HepG2 (cell line): Measurements from ENCODE around the gene IQGAP3. TPM values are rescaled to one million over a fixed set of nuclear protein-coding genes. Genes with fewer than 3 reads are reported as not detected.

ENCODE experiments used
- CENPX ChIP-seq: sonication (generic); formaldehyde crosslinking; IDR thresholded peaks from 2 replicates; pipeline ENCODE4 v1.9.0; 2021; ENCODE audit warnings: mild to moderate bottlenecking, missing genetic modification reagents, moderate library complexity
- DR1 ChIP-seq: sonication (generic); formaldehyde crosslinking; IDR thresholded peaks from 2 replicates; pipeline ENCODE4 v1.8.0; 2021; ENCODE audit warnings: mild to moderate bottlenecking, missing genetic modification reagents, inconsistent platforms
- GABPA ChIP-seq, 2 experiments: IDR thresholded peaks; 2 replicates each; pipeline ENCODE4 v1.6.1; 2011 to 2016; ENCODE audit warnings: low read depth in 2 of 2, low read length in 1 of 2, missing biosample characterization in 1 of 2, missing genetic modification characterization in 1 of 2
- GATAD1 ChIP-seq: IDR thresholded peaks from 2 replicates; pipeline ENCODE4 v1.6.1; 2016; ENCODE audit warnings: missing genetic modification reagents, missing compliant biosample characterization
- MEIS2 ChIP-seq: sonication (generic); formaldehyde crosslinking; IDR thresholded peaks from 2 replicates; pipeline ENCODE4 v1.9.0; 2021; ENCODE audit warnings: mild to moderate bottlenecking, missing genetic modification reagents
- MTF2 ChIP-seq: sonication (generic); formaldehyde crosslinking; IDR thresholded peaks from 2 replicates; pipeline ENCODE4 v1.5.0; 2020; ENCODE audit warnings: missing genetic modification reagents, borderline replicate concordance
- NFIC ChIP-seq: IDR thresholded peaks from 2 replicates; pipeline ENCODE4 v1.6.1; 2012; ENCODE audit warnings: mild to moderate bottlenecking, low read length, inconsistent platforms
- PHF20 ChIP-seq: sonication (generic); formaldehyde crosslinking; IDR thresholded peaks from 2 replicates; pipeline ENCODE4 v1.5.0; 2020; ENCODE audit warnings: mild to moderate bottlenecking, missing genetic modification reagents
- SAP130 ChIP-seq: IDR thresholded peaks from 2 replicates; pipeline ENCODE4 v1.6.1; 2016; ENCODE audit warnings: low read depth
- TAF1 ChIP-seq: sonication (generic); formaldehyde crosslinking; IDR thresholded peaks from 2 replicates; pipeline ENCODE4 v1.4.0; 2020; ENCODE audit warnings: missing genetic modification reagents
- TARDBP ChIP-seq: sonication (generic); formaldehyde crosslinking; IDR thresholded peaks from 2 replicates; pipeline ENCODE4 v1.8.0; 2022; ENCODE audit warnings: mild to moderate bottlenecking, missing genetic modification reagents
- TBP ChIP-seq: sonication (generic); formaldehyde crosslinking; IDR thresholded peaks from 2 replicates; pipeline ENCODE4 v1.5.0; 2020; ENCODE audit warnings: missing genetic modification reagents
- ZBTB8A ChIP-seq: sonication (generic); formaldehyde crosslinking; IDR thresholded peaks from 2 replicates; pipeline ENCODE4 v1.4.0; 2020; ENCODE audit warnings: mild to moderate bottlenecking, low read depth, missing genetic modification reagents, borderline replicate concordance
- ZFP36L2 ChIP-seq: sonication (generic); formaldehyde crosslinking; IDR thresholded peaks from 2 replicates; pipeline ENCODE4 v1.4.0; 2020; ENCODE audit warnings: missing genetic modification reagents
- ZNF121 ChIP-seq: sonication (generic); formaldehyde crosslinking; IDR thresholded peaks from 2 replicates; pipeline ENCODE4 v1.5.0; 2020; ENCODE audit warnings: mild to moderate bottlenecking, missing genetic modification reagents
- ZNF292 ChIP-seq: sonication (generic); formaldehyde crosslinking; IDR thresholded peaks from 2 replicates; pipeline ENCODE4 v1.8.1; 2022; ENCODE audit warnings: mild to moderate bottlenecking, low read depth, missing genetic modification reagents, borderline replicate concordance
- ZNF451 ChIP-seq: sonication (generic); formaldehyde crosslinking; IDR thresholded peaks from 2 replicates; pipeline ENCODE4 v1.5.0; 2020; ENCODE audit warnings: mild to moderate bottlenecking, missing genetic modification reagents
- ZNF547 ChIP-seq: sonication (generic); formaldehyde crosslinking; IDR thresholded peaks from 2 replicates; pipeline ENCODE4 v1.5.1; 2020; ENCODE audit warnings: mild to moderate bottlenecking, missing genetic modification reagents
- ZNF598 ChIP-seq: sonication (generic); formaldehyde crosslinking; IDR thresholded peaks from 2 replicates; pipeline ENCODE4 v1.5.1; 2020; ENCODE audit warnings: mild to moderate bottlenecking, missing genetic modification reagents, borderline replicate concordance
- polyA plus RNA-seq, 8 experiments: library from polyadenylated mRNA; depleted of rRNA in 3 of 8; stranded (reverse) in 7 of 8; unstranded in 1 of 8; fragments of >200 nt; fragmentation: Illumina TruSeq in 4 of 8; extraction: Trizol in 4 of 8; gene quantifications; 2 replicates each; pipeline versions ENCODE4 v1.2.1 to v1.2.3, GENCODE V29; 2011 to 2016; ENCODE audit warnings: low read depth in 4 of 8, missing spikeins in 1 of 8, mixed read lengths in 1 of 8; ENCODE audit not compliant: insufficient read depth in 1 of 8
- total RNA-seq, 5 experiments: library from RNA; depleted of rRNA; stranded (reverse); fragments of >200 nt; fragmentation: Illumina TruSeq; extraction: Trizol; gene quantifications; 2 replicates each; pipeline ENCODE4 v1.2.3, GENCODE V29; 2016; ENCODE audit warnings: low read depth in 1 of 5
- TF ChIP-seq, protein P1 (sequence below): IDR thresholded peaks from 2 replicates; pipeline ENCODE4 v1.6.1; 2016; ENCODE audit warnings: mild to moderate bottlenecking, missing biosample characterization, missing genetic modification reagents
- TF ChIP-seq, protein P2 (sequence below): sonication (generic); formaldehyde crosslinking; IDR thresholded peaks from 2 replicates; pipeline ENCODE4 v1.9.0; 2022; ENCODE audit warnings: low read depth, missing genetic modification reagents
- TF ChIP-seq, protein P3 (sequence below): IDR thresholded peaks from 2 replicates; pipeline ENCODE4 v1.6.1; 2012; ENCODE audit warnings: inconsistent platforms
- TF ChIP-seq, protein P4 (sequence below): sonication (generic); formaldehyde crosslinking; conservative IDR thresholded peaks from 2 replicates; pipeline ENCODE4 v1.8.1; 2023; ENCODE audit warnings: missing genetic modification reagents
- TF ChIP-seq, protein P5 (sequence below): sonication (generic); formaldehyde crosslinking; IDR thresholded peaks from 2 replicates; pipeline ENCODE4 v1.8.1; 2023; ENCODE audit warnings: mild to moderate bottlenecking, missing genetic modification reagents, borderline replicate concordance
- TF ChIP-seq, protein P6 (sequence below): IDR thresholded peaks from 2 replicates; pipeline ENCODE4 v1.6.1; 2016

Gene IQGAP3
- total and polyA plus RNA-seq, 2 of the 13 experiments (the other 11 are each of a cell fraction or from before 2014, with no cell fraction given) = 13.5 to 14.1 TPM

DNA sequence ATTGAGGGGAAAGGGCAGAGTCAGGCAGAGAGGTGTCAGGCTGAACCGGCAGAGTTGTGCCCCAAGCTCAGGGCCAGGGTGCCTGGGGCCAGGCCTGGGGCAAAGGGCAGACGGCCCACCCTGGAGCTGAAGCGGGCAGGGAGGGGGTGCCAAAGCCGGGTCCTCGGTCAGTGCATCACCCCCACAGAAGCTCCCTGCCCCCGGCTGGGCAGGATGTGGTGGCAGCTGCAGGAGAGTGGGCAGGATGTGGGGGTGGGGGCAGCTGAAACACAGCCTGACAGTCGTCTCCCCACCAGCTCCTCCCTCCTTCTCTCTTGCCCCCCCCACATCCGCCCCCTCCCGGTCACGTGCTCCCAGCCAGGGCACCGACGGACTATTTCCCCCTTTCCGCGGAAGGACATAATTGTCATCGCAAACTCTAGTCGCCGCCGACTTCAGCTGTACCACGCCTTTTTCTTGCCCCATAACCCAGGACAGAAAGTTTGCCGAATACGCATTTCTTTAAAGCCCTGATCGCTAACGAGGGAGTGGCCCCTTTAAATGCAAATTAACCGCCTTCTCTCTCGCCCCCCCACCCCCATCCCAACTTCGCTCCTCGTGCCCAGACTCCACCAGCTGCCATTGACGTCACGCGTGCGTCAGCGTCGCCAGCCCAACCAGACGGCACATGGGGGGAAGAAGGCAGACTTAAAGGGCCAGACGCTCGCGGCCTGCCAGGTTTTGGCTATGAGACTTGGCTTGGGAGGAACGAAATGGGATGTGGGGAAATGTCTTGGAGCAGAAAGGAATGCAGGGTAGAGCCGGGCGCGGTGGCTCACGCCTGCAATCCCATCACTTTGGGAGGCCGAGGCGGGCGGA is 67.3 kb downstream of the IQGAP3 start (continued):
- TF ChIP-seq ZNF292 (peak; percentile 25; the same call in 1 of the 2 replicates), ZNF121 (CRISPR knock-in tag) (no peak), SAP130 (peak; percentile 76), MEIS2 (no peak), PHF20 (CRISPR knock-in tag) (no peak), ZNF598 (CRISPR knock-in tag) (no peak), NFIC (no peak), MTF2 (CRISPR knock-in tag) (peak; percentile 71; the same call in 1 of the 2 replicates), ZFP36L2 (CRISPR knock-in tag) (no peak), TAF1 (CRISPR knock-in tag) (peak; percentile 43), ZBTB8A (CRISPR knock-in tag) (no peak), TARDBP (peak; percentile 50; the same call in 1 of the 2 replicates), TBP (CRISPR knock-in tag) (no peak), ZNF547 (CRISPR knock-in tag) (peak; percentile 91), GATAD1 (peak; percentile 22; the same call in 1 of the 2 replicates), GABPA (IDR thresholded peaks at IDR 0.05; ENCODE audit: low read depth, low read length) (no peak), GABPA (CRISPR knock-in tag; IDR thresholded peaks at IDR 0.05; ENCODE audit: low read depth) (no peak; the same call in 1 of the 2 replicates), DR1 (no peak), ZNF451 (peak; percentile 70; the same call in 1 of the 2 replicates), CENPX (CRISPR knock-in tag) (no peak)
- TF ChIP-seq, protein P1, sequence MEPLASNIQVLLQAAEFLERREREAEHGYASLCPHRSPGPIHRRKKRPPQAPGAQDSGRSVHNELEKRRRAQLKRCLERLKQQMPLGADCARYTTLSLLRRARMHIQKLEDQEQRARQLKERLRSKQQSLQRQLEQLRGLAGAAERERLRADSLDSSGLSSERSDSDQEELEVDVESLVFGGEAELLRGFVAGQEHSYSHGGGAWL (CRISPR knock-in tag) = 0 out of 2 replicates have a peak, but pooled peaks have one; percentile 46
- TF ChIP-seq, protein P2, sequence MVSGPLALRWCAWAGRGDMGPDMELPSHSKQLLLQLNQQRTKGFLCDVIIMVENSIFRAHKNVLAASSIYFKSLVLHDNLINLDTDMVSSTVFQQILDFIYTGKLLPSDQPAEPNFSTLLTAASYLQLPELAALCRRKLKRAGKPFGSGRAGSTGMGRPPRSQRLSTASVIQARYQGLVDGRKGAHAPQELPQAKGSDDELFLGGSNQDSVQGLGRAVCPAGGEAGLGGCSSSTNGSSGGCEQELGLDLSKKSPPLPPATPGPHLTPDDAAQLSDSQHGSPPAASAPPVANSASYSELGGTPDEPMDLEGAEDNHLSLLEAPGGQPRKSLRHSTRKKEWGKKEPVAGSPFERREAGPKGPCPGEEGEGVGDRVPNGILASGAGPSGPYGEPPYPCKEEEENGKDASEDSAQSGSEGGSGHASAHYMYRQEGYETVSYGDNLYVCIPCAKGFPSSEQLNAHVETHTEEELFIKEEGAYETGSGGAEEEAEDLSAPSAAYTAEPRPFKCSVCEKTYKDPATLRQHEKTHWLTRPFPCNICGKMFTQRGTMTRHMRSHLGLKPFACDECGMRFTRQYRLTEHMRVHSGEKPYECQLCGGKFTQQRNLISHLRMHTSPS = peak; percentile 89
- TF ChIP-seq, protein P3, sequence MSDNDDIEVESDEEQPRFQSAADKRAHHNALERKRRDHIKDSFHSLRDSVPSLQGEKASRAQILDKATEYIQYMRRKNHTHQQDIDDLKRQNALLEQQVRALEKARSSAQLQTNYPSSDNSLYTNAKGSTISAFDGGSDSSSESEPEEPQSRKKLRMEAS = peak; percentile 97
- TF ChIP-seq, protein P4, sequence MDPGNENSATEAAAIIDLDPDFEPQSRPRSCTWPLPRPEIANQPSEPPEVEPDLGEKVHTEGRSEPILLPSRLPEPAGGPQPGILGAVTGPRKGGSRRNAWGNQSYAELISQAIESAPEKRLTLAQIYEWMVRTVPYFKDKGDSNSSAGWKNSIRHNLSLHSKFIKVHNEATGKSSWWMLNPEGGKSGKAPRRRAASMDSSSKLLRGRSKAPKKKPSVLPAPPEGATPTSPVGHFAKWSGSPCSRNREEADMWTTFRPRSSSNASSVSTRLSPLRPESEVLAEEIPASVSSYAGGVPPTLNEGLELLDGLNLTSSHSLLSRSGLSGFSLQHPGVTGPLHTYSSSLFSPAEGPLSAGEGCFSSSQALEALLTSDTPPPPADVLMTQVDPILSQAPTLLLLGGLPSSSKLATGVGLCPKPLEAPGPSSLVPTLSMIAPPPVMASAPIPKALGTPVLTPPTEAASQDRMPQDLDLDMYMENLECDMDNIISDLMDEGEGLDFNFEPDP (CRISPR knock-in tag) = 0 out of 2 replicates have a peak, but pooled peaks have one; percentile 66
- TF ChIP-seq, protein P5, sequence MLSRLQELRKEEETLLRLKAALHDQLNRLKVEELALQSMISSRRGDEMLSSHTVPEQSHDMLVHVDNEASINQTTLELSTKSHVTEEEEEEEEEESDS (CRISPR knock-in tag) = no peak; the same call in 1 of the 2 replicates
- TF ChIP-seq, protein P6, sequence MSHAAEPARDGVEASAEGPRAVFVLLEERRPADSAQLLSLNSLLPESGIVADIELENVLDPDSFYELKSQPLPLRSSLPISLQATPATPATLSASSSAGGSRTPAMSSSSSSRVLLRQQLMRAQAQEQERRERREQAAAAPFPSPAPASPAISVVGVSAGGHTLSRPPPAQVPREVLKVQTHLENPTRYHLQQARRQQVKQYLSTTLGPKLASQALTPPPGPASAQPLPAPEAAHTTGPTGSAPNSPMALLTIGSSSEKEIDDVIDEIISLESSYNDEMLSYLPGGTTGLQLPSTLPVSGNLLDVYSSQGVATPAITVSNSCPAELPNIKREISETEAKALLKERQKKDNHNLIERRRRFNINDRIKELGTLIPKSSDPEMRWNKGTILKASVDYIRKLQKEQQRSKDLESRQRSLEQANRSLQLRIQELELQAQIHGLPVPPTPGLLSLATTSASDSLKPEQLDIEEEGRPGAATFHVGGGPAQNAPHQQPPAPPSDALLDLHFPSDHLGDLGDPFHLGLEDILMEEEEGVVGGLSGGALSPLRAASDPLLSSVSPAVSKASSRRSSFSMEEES (CRISPR knock-in tag) = peak; percentile 14; the same call in 1 of the 2 replicates
